DMS53 treated with DMSO at 0.1 percent for 48 hours (cell line): ENCODE data around the gene AKIRIN2.
"Not testable (repeated sequence)": the region's sequence is repeated elsewhere in the genome, so short reads cannot be mapped to it uniquely, and the experiment has no call there.

Source experiments
- DNase-seq: peaks from one replicate; lab custom pipeline; 2025; ENCODE audit not compliant: unreplicated experiment; lab: John Stamatoyannopoulos, UW

The AKIRIN2 gene

DNA sequence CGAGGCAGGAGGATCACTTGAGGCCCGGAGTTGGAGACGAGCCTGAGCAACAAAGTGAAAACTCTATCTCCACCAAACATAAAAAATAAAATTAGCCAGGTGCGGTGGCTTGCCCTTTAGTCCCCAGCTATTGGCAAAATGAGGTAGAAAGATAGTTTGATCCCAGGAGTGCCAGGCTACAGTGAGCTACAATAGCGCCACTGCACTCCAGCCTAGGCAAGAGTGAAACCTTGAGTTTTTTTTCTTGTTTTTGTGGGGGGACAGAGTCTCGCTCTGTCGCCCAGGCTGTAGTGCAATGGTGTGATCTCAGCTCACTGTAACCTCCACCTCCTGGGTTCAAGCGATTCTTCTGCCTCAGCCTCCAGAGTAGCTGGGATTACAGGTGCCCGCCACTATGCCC lies 14.1 kb downstream of the AKIRIN2 start:
- not testable (repeated sequence) for DNase-seq

DNA sequence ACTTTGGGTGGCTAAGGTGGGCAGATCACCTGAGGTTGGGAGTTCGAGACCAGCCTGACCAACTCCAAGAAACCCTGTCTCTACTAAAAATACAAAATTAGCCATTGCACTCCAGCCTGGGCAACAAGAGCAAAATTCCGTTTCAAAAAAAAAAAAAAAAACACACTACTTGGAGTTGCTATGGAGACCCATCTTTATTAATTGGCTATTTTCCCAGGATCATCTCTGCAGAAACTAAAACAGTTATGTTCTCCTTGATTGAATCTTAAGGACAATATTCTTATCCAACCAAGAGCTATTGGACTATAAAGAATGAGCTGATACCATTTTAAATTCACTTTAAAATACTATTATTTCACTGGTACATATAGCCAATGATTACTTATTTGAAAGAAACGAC lies 14.7 kb downstream of the AKIRIN2 start:
- no peak for DNase-seq

DNA sequence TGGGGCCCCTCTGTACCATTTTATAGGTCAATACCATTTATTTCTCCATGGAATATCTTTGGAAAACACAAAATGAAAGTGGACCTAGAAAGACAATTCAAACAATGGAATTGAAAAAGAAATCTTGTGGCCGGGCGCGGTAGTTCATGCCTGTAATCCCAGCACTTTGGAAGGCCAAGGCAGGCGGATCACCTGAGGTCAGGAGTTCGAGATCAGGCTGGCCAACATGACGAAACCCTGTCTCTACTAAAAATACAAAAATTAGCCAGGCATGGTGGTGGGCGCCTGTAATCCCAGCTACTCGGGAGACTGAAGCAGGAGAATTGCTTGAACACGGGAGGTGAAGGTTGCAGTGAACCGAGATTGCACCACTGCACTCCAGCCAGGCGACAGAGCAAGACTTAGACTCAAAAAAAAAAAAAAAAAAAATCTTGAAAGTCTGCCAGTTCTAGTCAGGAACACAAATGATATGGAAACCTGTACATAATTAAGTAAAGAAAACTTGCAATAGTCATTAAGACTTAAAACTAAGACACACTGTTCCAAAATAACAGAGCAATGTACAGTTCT lies 15.3 kb downstream of the AKIRIN2 start:
- DNase-seq = not testable (repeated sequence)

- DNase-seq = no peak
Measured at GRCh38 chr6:87684895-87685654, 17.0 kb downstream of the AKIRIN2 start.

DNA sequence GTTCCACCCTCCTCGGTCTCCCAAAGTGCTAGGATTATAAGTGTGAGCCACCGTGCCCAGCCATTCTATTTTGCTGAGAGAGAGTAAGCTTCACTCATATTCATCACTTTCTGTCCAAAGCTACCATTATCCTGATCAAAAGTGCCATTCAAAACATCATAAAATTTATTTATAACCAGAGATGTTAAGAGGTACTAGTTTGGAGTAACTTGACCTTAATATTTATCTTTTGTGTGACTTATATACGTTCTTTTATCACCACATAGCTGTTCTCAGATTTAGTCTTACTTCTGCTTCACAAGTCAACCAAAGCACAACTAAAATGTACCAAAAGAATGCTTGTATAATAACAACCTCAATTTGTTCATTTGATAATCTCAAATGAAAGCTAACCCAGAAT lies 18.1 kb downstream of the AKIRIN2 start:
- no peak for DNase-seq

GRCh38 chr6:87682310-87682709 lies 19.7 kb downstream of the AKIRIN2 start:
- no peak for DNase-seq

DNA sequence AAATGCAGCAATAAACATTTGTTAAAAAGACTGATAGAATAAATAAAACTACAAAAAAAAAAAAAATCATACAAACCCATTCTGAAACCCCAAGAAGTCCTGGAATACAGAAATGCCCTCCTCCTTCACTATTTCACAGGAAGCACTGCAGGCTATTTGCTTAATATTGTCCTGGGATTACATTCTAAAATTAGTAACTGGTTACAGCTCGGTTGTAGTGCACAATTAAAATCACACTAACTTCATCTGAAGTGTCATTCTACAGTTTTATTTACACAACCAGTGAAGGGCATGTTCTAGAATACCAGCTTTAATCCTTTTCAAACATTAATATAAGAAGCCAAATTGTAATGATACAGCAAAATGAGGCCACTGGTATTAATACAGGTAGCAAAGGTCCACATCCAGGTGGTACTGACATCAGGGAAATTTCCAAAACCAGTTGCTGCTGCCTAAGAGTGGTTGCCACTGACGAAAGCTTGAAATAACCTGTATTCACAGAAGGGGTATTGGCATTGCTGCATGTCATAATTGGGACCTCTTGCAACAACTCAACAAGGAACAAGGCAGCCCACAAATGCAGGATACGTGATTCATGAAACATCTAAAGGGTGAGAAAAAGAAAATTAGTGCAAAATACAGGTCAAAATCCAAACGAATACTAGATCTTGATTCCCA lies 26.9 kb downstream of the AKIRIN2 start:
- DNase-seq = peak; percentile 86

DNA sequence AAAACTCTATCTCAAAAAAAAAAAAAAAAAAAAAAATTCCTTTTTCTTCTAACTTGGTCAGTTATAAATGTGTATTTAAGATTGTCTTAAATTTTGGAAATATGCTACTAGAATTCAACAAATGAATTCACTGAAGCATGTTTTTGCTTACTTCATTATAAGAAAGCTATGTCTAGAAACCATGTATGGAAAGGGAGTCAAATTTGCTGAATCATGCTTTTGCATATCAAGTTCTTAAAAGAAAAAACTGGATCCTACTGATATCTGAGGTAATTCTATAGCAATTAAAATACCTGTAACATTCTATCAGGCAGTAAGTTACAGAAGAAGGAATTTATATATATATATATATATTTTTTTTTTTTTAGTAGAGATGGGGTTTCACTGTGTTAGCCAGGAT lies 27.7 kb downstream of the AKIRIN2 start:
- no peak for DNase-seq

DNA sequence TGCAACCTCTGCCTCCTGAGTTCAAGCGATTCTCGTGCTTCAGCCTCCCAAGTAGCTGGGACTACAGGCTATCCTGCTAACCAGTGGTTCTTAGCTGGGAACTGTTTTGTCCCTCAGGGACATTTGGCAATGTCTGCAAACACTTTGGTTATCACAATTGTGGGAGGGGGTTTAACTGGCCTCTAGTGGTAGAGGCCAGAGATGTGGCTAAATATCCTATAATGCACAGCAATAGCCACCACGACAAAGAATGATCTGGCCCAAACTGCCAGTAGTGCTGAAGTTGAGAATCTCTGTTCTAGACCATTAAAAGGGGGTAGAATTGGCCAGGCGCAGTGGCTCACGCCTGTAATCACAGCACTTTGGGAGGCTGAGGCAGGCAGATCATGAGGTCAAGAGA lies 28.8 kb downstream of the AKIRIN2 start:
- DNase-seq = no peak

DNA sequence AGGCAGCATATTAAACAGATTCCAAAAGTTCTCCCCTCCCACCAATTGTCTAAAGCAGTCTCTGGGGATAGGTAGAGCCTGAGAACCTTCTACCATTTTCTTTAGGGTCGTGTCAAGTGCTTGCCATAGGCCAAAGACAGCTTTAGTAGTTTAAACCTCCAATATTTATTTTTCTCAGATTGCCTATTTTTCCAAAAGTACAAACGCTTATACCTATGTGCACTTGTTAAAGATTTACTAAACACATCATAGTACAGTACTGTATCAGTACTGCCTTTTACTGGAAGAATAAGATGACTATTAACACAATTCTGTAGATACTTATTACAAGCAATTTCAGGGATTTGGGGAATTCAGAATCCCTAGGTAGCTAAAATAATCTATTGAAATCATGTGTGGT lies 29.4 kb downstream of the AKIRIN2 start:
- DNase-seq = no peak

DNA sequence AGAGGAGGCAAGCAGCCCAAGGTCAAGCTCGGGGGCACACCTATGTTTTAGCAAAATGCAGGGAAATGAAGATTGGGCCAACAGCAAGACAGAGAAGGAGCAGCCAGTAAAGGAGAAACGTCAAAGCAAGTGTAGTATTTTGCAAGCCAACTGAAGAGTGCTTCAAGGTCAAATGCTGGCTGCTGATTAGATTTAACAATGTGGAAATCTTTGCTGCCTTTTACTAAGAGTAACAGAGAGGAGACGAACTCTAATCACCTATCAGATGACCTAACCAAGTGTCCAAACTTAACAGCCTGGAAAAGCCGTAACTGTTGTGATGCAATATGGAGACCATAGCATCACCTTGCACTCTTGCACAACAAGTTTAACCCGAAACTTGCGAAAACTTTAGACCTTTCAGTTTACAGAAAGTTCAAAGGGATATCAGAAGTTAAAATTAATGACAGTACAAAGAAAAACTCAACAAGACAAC lies 30.4 kb downstream of the AKIRIN2 start:
- no peak for DNase-seq

GRCh38 chr6:87670707-87671106 lies 31.3 kb downstream of the AKIRIN2 start:
- DNase-seq = no peak

GRCh38 chr6:87669051-87669450 lies 33.0 kb downstream of the AKIRIN2 start:
- no peak for DNase-seq

DNA sequence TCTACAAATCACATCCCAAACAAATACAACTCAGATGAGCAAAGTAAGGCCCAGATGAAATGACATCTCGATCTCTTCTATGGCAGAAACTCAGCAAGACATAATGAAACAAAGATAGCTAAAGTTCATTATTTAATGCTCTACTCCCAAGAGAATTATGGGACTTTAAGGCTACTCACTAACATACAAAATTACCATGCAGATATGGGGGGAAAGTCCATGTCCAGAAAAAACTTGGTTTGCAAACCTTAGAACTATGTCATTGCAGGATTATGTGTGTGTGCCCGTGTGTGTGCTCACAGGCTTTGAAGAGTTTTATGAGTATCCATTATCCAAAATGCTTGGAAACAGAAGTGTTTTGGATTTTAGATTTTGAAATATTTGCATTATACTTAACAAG lies 34.0 kb downstream of the AKIRIN2 start:
- DNase-seq = no peak

DNA sequence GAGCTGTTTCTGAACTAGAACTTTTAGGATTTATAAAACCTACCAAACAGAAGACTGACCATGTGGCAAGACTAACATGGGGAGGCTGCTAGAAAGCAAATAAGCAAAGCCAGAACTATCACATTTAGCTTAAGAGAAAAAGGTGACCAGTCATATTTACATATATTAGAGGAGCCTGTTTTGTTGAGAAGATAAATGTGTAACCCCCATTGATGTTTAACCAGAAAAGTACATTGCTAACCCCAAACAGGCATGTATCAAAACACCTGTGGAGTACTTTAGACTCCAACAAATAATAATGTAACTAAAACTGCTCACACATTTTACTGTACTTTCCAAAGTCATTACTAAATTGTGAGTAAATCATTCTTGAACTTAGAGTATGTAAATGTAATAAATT lies 35.0 kb downstream of the AKIRIN2 start:
- DNase-seq = no peak

- no peak for DNase-seq
Measured at GRCh38 chr6:87664921-87665485, 37.0 kb downstream of the AKIRIN2 start.

DNA sequence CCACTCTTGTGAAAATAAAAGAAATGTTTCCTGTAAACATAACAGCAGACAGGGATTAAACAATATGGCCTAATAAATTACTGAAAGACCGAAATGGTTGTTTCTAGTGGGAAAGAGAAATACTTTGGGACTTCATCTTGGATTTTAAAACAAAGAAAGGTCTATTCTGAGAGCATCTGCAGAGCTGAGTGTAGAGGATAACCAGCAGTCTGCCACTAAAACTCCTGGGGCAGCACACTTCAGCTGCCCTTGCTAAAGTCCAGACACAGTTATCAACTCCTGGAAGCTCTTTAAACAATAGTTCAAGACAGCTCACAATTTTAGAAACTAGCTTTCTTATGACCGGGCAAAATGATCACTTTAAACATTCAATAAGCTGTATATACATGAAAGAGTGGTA lies 38.6 kb downstream of the AKIRIN2 start:
- DNase-seq = no peak

DNA sequence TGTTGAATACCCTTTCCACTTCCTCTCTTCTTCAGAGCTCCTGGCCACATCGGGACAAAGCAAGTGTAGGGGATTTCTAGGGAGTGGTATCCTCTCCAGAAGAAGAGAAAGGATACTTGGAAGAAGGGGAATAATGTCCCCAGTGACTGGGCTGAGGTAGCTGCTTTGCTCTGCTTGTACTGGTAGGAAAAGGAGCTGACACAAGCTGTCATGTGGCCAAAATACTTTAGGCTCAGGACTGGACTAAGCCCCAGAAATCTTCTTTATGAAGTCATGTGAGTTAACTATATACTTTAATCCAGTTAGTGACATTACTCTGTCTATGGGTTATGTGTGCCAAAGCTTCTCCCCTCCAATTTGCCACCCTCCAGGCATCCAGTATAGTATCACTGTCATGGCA lies 40.5 kb downstream of the AKIRIN2 start:
- no peak for DNase-seq

DNA sequence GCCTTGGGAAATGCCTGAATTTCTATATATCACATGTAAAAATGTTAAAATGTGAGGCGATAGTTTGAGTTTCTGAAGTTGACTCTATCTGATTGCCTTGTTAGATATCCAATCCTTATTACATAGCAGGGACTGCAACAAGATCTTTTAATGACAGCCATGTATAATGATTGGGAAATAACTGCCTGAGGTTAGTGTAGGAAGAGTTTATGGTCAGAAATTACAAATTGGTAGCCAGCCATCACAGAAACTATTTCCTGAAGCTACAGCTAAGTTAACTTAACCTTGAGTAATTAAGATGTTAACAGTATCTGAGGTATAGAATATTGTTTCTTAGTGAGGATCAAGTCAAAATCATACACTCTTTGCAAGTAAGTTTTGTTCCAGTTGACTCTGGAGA lies 41.0 kb downstream of the AKIRIN2 start:
- DNase-seq = no peak

- DNase-seq = no peak
Measured at GRCh38 chr6:87660226-87660911, 41.7 kb downstream of the AKIRIN2 start.

DNA sequence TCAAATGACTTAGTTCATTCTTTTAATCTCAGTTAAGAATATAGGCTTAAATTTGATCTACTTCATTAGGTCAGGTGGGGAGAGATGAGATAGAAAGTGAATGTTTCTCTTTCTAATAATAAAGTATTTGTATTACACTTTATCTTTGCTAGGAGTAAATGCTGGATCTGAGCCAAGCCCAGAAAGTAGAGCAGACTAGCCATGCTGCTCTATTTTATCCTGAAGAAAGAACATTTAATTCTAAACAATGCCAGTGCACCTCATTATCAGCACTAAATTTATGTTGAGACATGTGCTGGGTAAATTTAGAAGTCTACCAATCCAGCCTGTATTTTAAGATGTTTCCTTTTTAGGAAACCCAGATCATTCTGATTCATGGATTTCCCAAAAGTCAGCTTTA lies 43.5 kb downstream of the AKIRIN2 start:
- no peak for DNase-seq
